ENCODE measurements around the gene NTRK1.

NTRK1 gene

DNA sequence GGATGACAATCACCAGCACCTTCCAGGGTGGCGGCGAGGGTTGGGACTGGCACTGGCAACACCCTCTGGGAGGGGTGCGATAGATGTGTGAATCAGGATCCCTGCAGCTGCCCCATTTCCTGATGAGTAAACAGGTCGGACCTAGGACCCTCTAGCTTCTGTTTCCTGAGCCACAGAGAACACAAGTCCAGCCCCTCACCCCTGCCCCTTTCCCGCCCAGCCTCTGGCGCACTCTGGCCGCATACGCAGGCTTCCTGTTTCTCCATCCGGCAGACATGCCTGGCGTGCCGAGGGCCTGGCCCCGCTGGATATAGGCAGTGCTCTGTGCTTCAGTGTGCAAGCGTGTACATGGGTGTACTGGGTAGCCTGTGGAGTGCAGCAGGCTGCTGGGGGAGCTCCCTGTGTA lies 37.5 kb downstream of the NTRK1 start:
- no peak for DNase-seq (ENCODE audit: low spot score)

DNA sequence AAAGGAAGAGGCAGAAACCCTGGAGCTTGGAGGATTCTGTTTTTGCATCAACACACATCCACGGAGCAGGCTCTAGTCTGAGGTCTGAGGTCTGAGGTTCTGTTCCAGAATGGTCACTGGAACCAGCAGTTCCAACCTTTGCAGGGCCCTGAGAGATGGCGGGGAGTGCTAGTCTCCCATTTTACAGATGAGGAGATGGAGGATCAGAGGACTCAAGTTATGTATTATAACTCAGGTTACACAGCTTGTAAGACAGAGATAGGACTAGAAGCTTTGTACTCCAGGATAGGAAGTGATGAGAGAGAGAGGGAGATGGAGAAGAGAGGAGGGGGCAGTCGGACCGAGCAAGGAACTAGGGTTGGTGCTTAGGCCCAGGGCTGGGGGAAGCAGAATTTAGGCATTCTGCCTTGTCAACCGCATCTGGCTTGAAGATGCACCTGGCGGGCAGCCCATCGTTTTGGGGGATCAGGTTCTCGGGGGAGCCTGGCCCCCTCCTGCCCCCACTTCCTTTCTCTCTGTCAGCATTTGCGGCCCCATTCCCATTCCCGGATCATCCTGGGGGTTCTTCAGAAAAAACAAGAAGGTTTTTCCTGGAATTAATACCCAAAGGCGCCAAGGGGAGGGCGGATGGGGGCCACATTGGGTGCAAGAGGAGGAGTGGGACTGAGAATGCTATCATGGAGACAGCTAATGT lies 38.5 kb downstream of the NTRK1 start:
- no peak for DNase-seq (ENCODE audit: low spot score)

DNA sequence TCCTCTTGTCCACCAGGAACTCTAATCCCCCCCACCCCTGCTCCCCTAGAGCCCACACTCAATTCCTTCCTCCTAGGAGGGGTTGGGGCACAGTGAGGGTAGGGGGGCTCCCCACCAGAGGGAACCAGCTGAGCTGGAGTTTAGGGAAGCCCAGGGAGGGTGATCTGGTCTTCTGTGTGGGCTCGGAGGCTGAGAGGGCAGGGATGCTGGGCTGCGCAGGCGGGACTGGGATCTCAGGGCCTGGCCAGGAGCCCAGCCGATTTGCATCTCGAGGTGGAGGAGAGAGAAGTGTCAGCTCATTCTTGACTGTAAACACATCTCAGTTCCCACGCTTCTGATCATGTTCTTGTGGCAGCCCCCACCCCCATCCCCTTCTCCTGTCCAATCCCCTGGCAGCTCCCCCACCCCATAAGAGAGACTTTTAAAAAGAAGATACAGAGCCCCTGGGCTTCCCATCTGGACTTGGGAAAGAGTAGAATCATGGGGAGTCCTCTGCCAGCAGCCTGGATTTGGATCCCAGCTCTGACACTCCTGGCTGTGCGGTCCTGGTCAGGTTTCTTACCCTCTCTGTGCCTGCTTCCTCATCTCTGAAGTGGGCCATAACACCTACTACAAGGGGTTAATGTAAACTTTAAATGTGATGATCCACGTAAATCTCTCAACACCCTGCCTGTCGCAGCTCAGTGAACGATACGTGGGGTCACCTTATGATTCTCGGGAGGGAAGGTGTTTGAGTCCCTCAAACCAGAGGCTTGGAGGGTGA lies 39.5 kb downstream of the NTRK1 start:
- no peak for DNase-seq (ENCODE audit: low spot score)

DNA sequence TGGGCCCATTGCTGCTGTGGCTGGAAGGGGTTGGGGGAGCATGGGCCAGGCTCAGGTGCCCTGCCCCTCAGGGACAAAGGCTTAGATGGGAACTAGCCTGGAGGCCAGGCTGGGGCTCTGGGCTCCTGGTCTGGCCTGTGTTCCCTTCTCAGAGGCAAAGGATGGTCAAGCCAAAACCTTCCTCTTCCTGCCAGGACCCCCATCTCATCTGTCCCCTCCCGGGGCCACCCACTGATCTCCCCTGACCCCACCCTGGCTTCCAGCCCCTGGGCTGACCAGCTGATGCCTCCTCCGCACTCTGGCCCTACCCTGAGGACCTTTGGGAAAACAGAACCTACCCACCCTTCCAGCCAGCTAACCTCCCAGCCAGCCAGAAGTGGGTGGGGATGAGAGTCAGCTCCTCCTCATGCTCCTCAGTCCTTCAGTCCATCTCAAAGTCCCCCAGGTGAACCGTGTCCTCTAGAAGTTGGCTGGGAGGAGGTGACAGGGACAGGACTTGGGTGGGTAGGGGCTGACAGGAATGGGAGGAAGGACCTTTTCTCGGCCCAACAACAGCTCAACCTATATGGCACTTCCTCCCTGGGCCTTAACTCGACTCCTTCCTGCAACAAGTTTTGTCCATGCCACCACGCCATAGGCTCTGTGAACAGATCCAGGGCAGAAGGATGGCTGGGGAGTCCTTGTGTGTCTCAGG lies 40.4 kb downstream of the NTRK1 start:
- DNase-seq (ENCODE audit: low spot score), result no peak

DNA sequence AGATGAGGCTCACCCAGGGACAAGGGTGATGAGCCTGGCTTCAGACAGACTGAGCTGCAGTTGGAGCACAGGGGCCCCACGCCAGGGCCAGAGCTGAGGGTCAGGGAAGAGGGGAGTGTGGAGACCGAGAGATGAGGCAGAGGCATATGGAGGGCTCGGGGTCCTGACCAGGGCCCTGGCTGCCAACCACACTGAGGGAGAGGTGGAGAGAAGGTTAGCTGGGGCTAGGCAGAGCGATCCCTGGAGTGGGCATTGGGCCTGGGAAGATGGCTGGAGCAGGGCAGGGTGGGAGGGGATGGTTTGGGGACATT lies 40.9 kb downstream of the NTRK1 start:
- no peak for DNase-seq (ENCODE audit: low spot score)

DNA sequence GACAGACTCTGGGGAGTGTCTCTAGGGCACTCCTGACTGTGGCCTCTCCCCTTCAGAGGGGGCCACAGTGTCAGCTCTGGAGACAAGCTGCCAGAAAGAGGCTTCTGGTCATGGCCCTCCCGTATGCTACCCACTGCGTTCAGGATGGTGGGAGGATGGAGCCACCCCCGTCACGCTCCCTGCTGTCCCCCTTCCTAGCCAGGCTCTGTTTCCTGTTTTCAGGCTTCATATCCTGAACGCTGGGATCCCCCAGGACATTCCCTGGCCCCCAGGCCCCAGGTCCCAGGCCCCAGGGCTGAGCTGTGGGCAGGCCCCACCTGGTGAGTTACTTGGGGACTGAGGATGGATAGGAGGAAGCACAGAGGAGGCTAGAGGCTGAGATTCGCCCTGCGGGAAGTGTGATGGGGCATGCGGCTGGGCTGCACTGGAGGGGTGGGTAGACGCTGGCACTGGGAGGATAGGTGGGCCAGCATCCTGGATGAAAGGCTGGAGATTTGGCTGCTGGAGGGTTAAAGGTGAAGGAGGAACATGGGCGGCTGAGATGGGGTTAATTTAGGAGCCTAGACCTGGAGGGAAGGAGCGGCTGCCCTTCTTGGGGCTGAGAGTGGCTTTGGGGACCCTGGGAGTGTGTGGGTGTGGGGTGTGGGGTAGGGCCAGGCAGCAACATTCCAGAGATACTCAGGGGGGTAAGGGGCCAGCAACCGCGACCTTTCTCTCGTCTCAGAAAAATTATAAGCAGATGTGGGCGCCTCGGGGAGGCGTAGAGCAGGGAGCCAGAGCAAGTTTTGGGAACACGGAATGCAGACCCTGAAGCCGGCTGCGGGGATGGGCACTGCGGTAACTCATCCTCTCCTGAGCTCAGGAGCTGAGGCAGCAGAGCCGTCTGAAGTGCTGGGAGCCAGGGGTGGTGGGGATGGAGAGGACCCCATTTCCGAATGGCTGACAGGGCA lies 41.6 kb downstream of the NTRK1 start:
- DNase-seq (ENCODE audit: low spot score), result no peak

DNA sequence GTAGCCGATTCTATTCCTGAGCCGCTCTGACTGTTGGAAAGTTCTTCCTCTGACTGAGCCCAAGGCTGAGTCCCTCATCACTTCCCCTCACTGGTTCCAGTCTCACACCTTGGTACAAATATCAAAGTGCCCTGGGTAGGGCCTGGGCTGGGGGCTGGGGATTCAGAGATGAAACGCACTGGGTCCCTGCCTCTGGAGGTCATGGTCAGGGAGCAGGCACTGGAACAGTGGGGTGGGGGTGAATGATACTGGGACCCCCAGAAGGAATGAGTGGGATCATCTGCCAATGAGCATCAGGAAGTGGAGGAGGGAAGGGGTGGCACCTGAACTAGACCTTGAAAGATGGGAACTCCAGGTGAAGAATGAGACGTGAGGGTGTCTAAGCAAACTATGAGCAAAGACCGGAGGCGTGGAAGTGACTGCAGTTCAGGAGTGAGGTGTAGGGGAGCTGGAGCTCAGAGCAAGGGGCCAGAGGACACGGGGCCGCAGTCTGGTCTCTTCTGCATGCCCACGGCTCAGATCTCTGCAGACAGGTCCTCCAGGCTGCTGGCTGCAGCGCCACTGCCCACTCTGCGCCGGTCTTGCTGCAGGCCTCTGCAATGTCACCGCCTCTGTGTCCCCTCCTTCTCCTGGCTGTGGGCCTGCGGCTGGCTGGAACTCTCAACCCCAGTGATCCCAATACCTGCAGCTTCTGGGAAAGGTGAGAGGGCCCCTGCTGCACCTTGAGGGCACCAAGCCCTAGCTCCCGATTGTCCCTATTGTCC lies 42.8 kb downstream of the NTRK1 start:
- no peak for DNase-seq (ENCODE audit: low spot score)

DNA sequence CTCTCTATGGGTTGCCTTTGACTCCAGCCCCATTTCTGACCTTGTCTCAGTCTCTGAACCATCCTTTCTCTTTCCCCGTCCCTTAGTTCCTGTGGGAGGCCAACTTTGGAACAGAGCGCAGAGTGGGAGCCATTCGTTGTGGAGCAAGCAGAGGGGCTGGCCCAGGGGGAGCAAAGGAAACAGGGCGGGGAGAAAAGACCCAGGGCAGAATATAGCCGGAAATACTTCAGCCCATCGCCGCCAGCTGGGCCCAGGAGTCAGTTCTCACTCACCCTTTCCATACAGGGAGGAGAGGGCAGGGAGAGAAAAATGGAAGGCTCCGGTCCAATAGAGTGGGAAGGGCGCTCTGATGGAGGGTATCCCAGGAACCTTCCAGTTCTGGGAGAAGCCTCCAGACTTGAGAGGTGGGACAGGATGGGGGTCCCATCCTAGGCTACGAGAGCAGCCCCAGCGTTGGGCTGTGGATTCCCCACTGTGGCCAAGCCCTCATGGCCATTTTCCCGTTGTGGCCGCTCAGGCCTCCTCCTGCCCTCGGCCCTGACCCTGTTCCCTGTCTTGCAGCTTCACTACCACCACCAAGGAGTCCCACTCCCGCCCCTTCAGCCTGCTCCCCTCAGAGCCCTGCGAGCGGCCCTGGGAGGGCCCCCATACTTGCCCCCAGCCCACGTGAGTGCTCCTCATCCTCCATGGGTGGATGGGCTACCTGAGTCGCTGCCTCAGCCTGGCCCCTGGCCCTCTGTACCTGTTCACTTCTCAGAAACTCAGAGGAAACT lies 43.7 kb downstream of the NTRK1 start:
- no peak for DNase-seq (ENCODE audit: low spot score)

DNA sequence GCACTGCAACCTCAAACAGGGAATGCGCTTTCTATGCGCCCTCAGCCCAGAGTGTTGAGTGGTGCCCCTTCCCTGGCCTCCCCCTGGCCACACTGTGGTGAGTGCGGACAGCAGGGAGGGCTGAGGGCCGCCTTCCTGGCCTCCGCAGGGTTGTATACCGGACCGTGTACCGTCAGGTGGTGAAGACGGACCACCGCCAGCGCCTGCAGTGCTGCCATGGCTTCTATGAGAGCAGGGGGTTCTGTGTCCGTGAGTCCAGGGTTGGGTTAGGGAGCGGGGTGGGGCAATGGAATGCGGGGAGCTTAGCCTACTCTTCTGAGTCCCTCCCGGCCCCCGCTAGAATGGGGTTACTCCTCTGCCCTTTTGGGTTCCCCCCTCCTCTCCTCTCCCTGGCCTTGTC lies 44.5 kb downstream of the NTRK1 start:
- no peak for DNase-seq (ENCODE audit: low spot score)

DNA sequence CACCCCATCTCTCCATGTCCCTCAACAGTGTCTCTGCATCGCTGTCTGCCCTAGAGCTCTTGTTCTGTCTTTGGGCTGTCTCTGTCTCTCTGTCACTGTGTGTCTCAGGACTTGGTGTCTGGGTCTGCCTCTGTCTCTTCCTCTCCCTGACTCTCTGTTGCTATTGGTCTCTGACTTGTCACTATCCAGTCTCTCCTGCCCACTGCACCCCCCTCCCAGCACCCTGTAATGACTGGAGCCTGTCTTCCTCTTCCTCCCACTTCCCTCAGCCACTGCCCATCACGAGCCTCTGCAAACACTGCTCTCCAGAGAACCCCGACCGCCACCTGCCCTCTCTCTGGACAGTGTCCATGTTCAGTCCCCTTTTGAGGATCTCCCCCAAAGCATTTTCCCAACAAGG lies 45.0 kb downstream of the NTRK1 start:
- DNase-seq (ENCODE audit: low spot score), result no peak

DNA sequence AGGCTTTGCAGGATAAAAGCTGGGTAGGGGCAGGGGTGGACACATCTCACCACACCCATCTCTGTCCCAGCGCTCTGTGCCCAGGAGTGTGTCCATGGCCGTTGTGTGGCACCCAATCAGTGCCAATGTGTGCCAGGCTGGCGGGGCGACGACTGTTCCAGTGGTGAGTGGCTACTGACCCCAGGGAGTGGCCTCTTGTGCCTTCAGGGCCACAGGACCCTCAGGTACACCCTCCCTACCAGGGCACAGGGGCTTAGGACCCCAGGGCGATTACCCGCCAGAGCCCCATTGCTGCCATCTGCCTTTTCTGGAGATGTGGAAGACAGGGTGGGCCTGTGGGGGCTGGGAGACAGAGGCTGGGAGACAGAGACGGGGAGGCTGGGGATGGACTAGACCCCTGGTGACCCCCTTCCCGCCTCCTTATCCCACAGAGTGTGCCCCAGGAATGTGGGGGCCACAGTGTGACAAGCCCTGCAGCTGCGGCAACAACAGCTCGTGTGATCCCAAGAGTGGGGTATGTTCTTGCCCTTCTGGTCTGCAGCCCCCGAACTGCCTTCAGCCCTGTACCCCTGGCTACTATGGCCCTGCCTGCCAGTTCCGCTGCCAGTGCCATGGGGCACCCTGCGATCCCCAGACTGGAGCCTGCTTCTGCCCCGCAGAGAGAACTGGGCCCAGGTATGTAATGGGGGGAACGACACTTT lies 45.7 kb downstream of the NTRK1 start:
- DNase-seq (ENCODE audit: low spot score), result no peak

DNA sequence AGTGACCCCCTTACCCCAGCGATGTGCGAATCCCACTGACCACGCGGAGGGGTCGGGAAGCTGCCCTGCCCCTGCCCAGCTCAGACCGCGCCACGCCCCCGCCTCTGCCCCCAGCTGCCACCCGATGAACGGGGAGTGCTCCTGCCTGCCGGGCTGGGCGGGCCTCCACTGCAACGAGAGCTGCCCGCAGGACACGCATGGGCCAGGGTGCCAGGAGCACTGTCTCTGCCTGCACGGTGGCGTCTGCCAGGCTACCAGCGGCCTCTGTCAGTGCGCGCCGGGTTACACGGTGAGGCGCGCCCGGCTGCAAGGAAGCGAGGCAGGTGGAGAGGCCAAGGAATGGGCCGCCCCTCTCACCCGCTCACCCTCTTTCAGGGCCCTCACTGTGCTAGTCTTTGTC lies 47.9 kb downstream of the NTRK1 start:
- DNase-seq (ENCODE audit: low spot score), result no peak

DNA sequence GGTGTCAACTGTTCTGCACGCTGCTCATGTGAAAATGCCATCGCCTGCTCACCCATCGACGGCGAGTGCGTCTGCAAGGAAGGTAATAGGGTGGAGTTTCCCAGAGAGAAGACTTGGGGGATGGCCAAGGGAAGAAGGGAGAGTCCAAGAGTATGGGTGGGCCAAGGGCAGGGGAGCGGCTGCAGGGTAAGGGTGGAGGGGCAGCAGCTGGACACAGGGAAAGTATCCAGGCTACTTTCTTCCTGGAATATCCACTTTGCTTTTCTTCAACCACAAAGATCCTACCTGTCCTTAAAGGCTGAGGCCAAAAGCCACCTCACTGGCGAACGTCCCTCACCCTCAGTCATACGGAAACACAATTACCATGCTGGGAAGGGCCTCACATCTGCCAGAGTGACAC lies 48.3 kb downstream of the NTRK1 start:
- no peak for DNase-seq (ENCODE audit: low spot score)

DNA sequence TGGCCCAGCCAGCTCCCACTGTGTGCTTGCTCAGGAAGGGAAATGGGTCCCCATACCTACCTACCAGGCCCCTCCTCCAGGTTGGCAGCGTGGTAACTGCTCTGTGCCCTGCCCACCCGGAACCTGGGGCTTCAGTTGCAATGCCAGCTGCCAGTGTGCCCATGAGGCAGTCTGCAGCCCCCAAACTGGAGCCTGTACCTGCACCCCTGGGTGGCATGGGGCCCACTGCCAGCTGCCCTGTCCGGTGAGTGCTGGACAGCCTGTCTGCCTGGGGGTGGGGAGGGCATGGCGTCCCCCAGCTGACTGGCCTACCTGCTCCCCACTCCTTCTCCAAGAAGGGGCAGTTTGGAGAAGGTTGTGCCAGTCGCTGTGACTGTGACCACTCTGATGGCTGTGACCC lies 49.0 kb downstream of the NTRK1 start:
- no peak for DNase-seq (ENCODE audit: low spot score)

DNA sequence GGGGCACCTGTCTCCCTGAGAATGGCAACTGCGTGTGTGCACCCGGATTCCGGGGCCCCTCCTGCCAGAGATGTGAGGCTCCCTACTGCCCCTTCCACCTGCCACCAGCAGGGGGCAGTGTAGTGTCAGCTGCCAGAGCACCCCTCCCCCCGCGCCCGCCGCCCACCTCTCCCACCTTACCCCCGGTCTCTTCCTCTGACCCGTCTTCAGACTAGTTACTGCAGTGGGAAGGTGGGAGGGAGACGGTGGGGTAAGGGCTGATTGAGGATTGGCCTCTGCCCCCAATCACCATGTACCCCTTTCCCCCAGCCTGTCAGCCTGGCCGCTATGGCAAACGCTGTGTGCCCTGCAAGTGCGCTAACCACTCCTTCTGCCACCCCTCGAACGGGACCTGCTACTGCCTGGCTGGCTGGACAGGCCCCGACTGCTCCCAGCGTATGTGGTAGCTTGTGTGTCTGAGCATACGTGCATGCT lies 49.7 kb downstream of the NTRK1 start:
- peak; percentile 85 for DNase-seq (ENCODE audit: low spot score)

DNA sequence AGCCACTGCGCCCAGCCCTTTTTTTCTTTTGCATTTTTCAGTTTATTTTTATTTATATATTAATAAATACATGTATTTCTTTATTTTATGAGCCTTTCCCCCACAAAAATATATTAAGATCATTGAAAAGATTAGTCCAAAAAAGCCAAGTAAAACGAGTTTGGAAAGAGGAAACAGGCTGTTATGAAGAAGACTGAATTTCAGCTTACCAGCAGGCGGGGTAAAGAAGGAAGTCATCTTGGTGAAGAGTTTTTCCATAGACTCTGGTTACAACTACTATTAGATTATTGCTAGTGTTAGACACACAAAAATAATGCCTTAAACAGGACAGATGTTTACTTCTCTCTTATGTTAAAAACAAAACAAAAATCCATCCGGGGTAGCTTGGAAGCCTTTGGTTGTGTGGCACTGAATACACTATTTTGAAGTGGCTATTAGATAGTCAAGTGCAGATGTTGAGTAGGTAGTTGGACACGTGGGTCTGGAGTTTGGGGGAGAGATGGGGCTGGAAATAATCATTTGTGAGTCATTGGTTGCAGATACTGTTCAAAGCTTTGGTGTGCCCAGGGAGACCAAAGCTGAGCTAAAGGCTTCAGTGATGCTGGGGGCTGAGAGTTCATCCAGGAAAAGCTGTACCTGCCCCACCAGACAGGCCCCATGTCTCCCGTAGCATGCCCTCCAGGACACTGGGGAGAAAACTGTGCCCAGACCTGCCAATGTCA lies 51.1 kb downstream of the NTRK1 start:
- no peak for DNase-seq (ENCODE audit: low spot score)

DNA sequence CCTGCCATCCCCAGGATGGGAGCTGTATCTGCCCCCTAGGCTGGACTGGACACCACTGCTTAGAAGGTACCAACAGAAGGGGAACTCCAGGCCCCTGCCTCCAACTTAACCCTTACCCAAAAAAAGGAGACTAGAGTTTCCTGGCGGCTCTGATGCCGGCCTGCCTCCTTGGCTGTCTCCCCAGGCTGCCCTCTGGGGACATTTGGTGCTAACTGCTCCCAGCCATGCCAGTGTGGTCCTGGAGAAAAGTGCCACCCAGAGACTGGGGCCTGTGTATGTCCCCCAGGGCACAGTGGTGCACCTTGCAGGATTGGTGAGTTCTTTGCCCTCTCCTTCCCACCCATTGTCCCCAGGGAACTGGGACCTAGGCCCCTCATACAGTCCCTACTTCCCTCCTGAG lies 51.6 kb downstream of the NTRK1 start:
- DNase-seq (ENCODE audit: low spot score), result no peak

DNA sequence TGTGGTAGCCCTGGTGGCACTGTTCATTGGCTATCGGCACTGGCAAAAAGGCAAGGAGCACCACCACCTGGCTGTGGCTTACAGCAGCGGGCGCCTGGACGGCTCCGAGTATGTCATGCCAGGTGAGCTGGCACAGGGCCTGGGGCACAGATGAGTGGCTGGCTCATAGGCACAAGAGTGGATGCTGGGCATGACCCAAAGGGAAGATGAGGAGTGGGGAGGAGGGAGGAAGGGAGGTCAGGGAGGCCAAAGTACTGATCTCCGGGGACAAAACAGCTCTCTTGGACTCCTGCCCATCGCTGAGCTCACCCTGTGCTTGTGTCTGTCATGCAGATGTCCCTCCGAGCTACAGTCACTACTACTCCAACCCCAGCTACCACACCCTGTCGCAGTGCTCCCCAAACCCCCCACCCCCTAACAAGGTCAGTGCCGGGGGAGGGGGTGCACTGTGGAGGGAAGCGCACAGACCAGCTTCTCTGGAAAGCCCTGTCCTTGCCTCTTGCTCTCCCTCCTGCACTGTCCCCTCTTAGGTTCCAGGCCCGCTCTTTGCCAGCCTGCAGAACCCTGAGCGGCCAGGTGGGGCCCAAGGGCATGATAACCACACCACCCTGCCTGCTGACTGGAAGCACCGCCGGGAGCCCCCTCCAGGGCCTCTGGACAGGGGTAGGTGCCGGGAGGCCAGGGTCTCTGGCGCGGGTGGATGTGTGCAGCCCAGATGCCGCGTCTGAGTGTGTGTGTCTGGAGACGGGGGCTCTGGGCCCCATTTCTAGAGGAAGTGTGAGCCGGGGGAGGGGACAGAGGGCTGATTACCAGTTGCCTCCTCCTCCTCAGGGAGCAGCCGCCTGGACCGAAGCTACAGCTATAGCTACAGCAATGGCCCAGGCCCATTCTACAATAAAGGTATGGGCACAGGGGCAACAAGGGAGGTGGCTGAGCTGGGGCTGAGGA lies 52.5 kb downstream of the NTRK1 start:
- no peak for DNase-seq (ENCODE audit: low spot score)
